Hematopoietic multipotent progenitor cell treated with erythropoietin and hydrocortisone succinate and interleukin-3 and kit ligand, for 6 days (in vitro differentiated cells): Measurements from ENCODE around the gene SP7.
"Not testable (repeated sequence)": the region's sequence is repeated elsewhere in the genome, so short reads cannot be mapped to it uniquely, and the experiment has no call there.

ENCODE experiments used
- DNase-seq: peaks from one replicate; pipeline ENCODE4 v3.0.0-alpha.2; 2015

Gene SP7

GRCh38 chr12:53308276-53308675, 27.9 kb downstream of the SP7 start:
- DNase-seq: no peak

GRCh38 chr12:53306826-53307225, 29.3 kb downstream of the SP7 start:
- DNase-seq: no peak

- DNase-seq: no peak
These were observed 33.3 kb downstream of the SP7 start for GRCh38 chr12:53302903-53303302.

GRCh38 chr12:53300187-53300586, 36.0 kb downstream of the SP7 start:
- DNase-seq: peak; percentile 25

- peak; percentile 96 for DNase-seq
These were observed 36.5 kb downstream of the SP7 start, which contains the start of gene MYG1 for GRCh38 chr12:53299454-53300180. Gene MYG1 (plus strand): TSS chr12:53299695. CDS start chr12:53299738, 43 bp downstream.

GRCh38 chr12:53299101-53299453, 37.1 kb downstream of the SP7 start:
- DNase-seq: peak; percentile 72

- DNase-seq: peak; percentile 44
These were observed 38.0 kb downstream of the SP7 start for GRCh38 chr12:53298164-53298563.

- not testable (repeated sequence) for DNase-seq
These were observed 39.0 kb downstream of the SP7 start for GRCh38 chr12:53297106-53297505.

GRCh38 chr12:53295891-53296219, 40.3 kb downstream of the SP7 start:
- DNase-seq: peak; percentile 30

- peak; percentile 96 for DNase-seq
These were observed 40.9 kb downstream of the SP7 start, which contains the start of gene PFDN5 for GRCh38 chr12:53295070-53295890. Gene PFDN5 (plus strand): TSS chr12:53295542. CDS start chr12:53295568, 26 bp downstream.

GRCh38 chr12:53292426-53292825, 43.7 kb downstream of the SP7 start:
- DNase-seq: no peak

GRCh38 chr12:53290661-53291060, 45.5 kb downstream of the SP7 start:
- DNase-seq: no peak

- no peak for DNase-seq
These were observed 46.3 kb downstream of the SP7 start for GRCh38 chr12:53289891-53290290.

GRCh38 chr12:53288322-53288721, 47.8 kb downstream of the SP7 start:
- DNase-seq: no peak

- DNase-seq: peak; percentile 88
These were observed 48.4 kb downstream of the SP7 start for GRCh38 chr12:53287741-53288216.

- no peak for DNase-seq
These were observed 49.7 kb downstream of the SP7 start for GRCh38 chr12:53286448-53286847.

- DNase-seq: no peak
These were observed 56.2 kb downstream of the SP7 start for GRCh38 chr12:53279888-53280498.

- DNase-seq: no peak
These were observed 56.8 kb downstream of the SP7 start for GRCh38 chr12:53279283-53279869.

- no peak for DNase-seq
These were observed 58.2 kb downstream of the SP7 start for GRCh38 chr12:53277981-53278380.
